DMS114 treated with DMSO at 0.1 percent for 48 hours (cell line): ENCODE measurements around the gene ZNF805.
A peak's percentile ranks its signal among the peaks of the same experiment; 100 is the strongest.
"Not testable (repeated sequence)": the region's sequence is repeated elsewhere in the genome, so short reads cannot be mapped to it uniquely, and the experiment has no call there.

ENCODE experiments used
- DNase-seq: peaks from one replicate; lab custom pipeline; 2025; ENCODE audit not compliant: unreplicated experiment; lab: John Stamatoyannopoulos, UW

ZNF805 gene

GRCh38 chr19:57240311-57241090 lies at the start of gene ZNF805:
Gene ZNF805, plus strand, starts transcription at chr19:57240632. Its CDS starts 260 bp downstream, at chr19:57240892.
- DNase-seq: peak; percentile 87

GRCh38 chr19:57191141-57192076 lies 49.0 kb upstream of the ZNF805 start, which contains the start of gene ZNF264:
Gene ZNF264, plus strand, starts transcription at chr19:57191500. Its CDS starts 414 bp downstream, at chr19:57191914.
- peak; percentile 88 for DNase-seq

- DNase-seq: no peak
These were observed 48.4 kb upstream of the ZNF805 start for GRCh38 chr19:57192077-57192420.

GRCh38 chr19:57192993-57193392 lies 47.4 kb upstream of the ZNF805 start:
- DNase-seq: no peak

GRCh38 chr19:57197874-57198273 lies 42.6 kb upstream of the ZNF805 start:
- not testable (repeated sequence) for DNase-seq

GRCh38 chr19:57202160-57202559 lies 38.3 kb upstream of the ZNF805 start:
- no peak for DNase-seq

GRCh38 chr19:57210381-57210780 lies 30.1 kb upstream of the ZNF805 start:
- no peak for DNase-seq

- no peak for DNase-seq
These were observed 28.3 kb upstream of the ZNF805 start for GRCh38 chr19:57212109-57212508.

GRCh38 chr19:57227502-57227901 lies 12.9 kb upstream of the ZNF805 start:
- no peak for DNase-seq

GRCh38 chr19:57231686-57232085 lies 8.7 kb upstream of the ZNF805 start:
- DNase-seq: no peak

- DNase-seq: no peak
These were observed 7.2 kb upstream of the ZNF805 start for GRCh38 chr19:57233207-57233606.

GRCh38 chr19:57239982-57240310 lies 486 bp upstream of the ZNF805 start:
- no peak for DNase-seq

- no peak for DNase-seq
These were observed 744 bp downstream of the ZNF805 start for GRCh38 chr19:57241176-57241575.

- no peak for DNase-seq
These were observed 2.4 kb downstream of the ZNF805 start for GRCh38 chr19:57242821-57243220.

- DNase-seq: no peak
These were observed 4.1 kb downstream of the ZNF805 start for GRCh38 chr19:57244513-57244912.

- DNase-seq: no peak
These were observed 4.6 kb downstream of the ZNF805 start for GRCh38 chr19:57245066-57245465.

GRCh38 chr19:57245959-57246358 lies 5.5 kb downstream of the ZNF805 start:
- DNase-seq: no peak

GRCh38 chr19:57248646-57249045 lies 8.2 kb downstream of the ZNF805 start:
- no peak for DNase-seq

- no peak for DNase-seq
These were observed 8.9 kb downstream of the ZNF805 start for GRCh38 chr19:57249329-57249728.

GRCh38 chr19:57253767-57254166 lies 13.3 kb downstream of the ZNF805 start:
- DNase-seq: not testable (repeated sequence)

GRCh38 chr19:57262044-57262443 lies 21.6 kb downstream of the ZNF805 start:
- no peak for DNase-seq

GRCh38 chr19:57263244-57263741 lies 22.9 kb downstream of the ZNF805 start:
- no peak for DNase-seq
